NB4 (cell line): Measurements from ENCODE around the gene TMEM59L.

Experiments used
- DNase-seq: peaks from one replicate; pipeline ENCODE4 v3.0.0; 2010; ENCODE audit warnings: low read depth
- H3K4me3 ChIP-seq: one replicate; pipeline ENCODE4 v1.5.1; 2011; ENCODE audit warnings: mild to moderate bottlenecking, low read depth, low read length, moderate library complexity
- CTCF ChIP-seq: IDR thresholded peaks from one replicate; pipeline ENCODE4 v1.5.1; 2012; ENCODE audit warnings: low read depth, low read length
- MAX ChIP-seq: IDR thresholded peaks from 2 replicates; pipeline ENCODE4 v1.6.1; 2011; ENCODE audit warnings: low read depth, low read length
- MYC ChIP-seq: IDR thresholded peaks from 2 replicates; pipeline ENCODE4 v1.6.1; 2011; ENCODE audit warnings: low read depth, low read length
- POLR2A ChIP-seq: IDR thresholded peaks from 2 replicates; pipeline ENCODE4 v1.6.1; 2011; ENCODE audit warnings: mild to moderate bottlenecking; ENCODE audit not compliant: insufficient read length; ENCODE audit errors: extremely low read depth

Gene TMEM59L

GRCh38 chr19:18637673-18638630, 25.3 kb downstream of the TMEM59L start:
- TF ChIP-seq MAX (no peak), POLR2A (no peak), MYC (no peak), CTCF (no peak)
- peak; percentile 32 for DNase-seq
- peak overlapping the region; percentile 76 for H3K4me3 ChIP-seq

- H3K4me3 ChIP-seq = no peak overlapping the region
- no peak for DNase-seq
- TF ChIP-seq MAX (no peak), MYC (no peak)
Observed at GRCh38 chr19:18639706-18640243, 27.1 kb downstream of the TMEM59L start.

GRCh38 chr19:18644196-18645034, 31.7 kb downstream of the TMEM59L start:
- TF ChIP-seq MYC (peak; percentile 32; the same call in 1 of the 2 replicates), POLR2A (no peak), MAX (no peak), CTCF (peak; percentile 55)
- peak; percentile 88 for DNase-seq
- H3K4me3 ChIP-seq = peak overlapping the region; percentile 36

GRCh38 chr19:18645035-18645511, 32.4 kb downstream of the TMEM59L start:
- TF ChIP-seq CTCF (no peak), MYC (no peak; the same call in 1 of the 2 replicates), POLR2A (no peak), MAX (no peak)
- peak; percentile 81 for DNase-seq
- H3K4me3 ChIP-seq = peak overlapping the region; percentile 36

- H3K4me3 ChIP-seq = no peak overlapping the region
- DNase-seq = no peak
- TF ChIP-seq MAX (no peak), CTCF (no peak), MYC (no peak)
Observed at GRCh38 chr19:18646535-18647370, 34.1 kb downstream of the TMEM59L start.
